KMS-11 (cell line): Measurements from ENCODE around the gene ASPM.
"Not testable (repeated sequence)": the region's sequence is repeated elsewhere in the genome, so short reads cannot be mapped to it uniquely, and the experiment has no call there.

Source experiments
- H2AFZ ChIP-seq: fragments of 200-600 bp; sonication (generic); 2 replicates; pipeline ENCODE4 v1.6.1; 2016; ENCODE audit warnings: antibody characterized with exemption, mixed run types, low read depth
- H3K27ac ChIP-seq: fragments of 200-600 bp; sonication (generic); 2 replicates; pipeline ENCODE4 v1.6.1; 2016; ENCODE audit warnings: mild to moderate bottlenecking, mixed run types
- H3K27me3 ChIP-seq: fragments of 200-600 bp; sonication (generic); 2 replicates; pipeline ENCODE4 v1.6.1; 2017; ENCODE audit warnings: mild to moderate bottlenecking, low read depth, mixed run types, moderate library complexity; ENCODE audit not compliant: insufficient read depth
- H3K36me3 ChIP-seq: fragments of 200-600 bp; sonication (generic); 2 replicates; pipeline ENCODE4 v1.6.1; 2017; ENCODE audit warnings: mild to moderate bottlenecking, mixed run types; ENCODE audit not compliant: insufficient read depth
- H3K4me1 ChIP-seq: fragments of 200-600 bp; sonication (generic); 2 replicates; pipeline ENCODE4 v1.6.1; 2016; ENCODE audit warnings: mild to moderate bottlenecking, low read depth, mixed run types; ENCODE audit not compliant: poor library complexity, severe bottlenecking
- H3K4me2 ChIP-seq: fragments of 200-600 bp; sonication (generic); 2 replicates; pipeline ENCODE4 v1.7.0; 2016; ENCODE audit warnings: mild to moderate bottlenecking, mixed run types
- H3K4me3 ChIP-seq: fragments of 200-600 bp; sonication (generic); IDR thresholded peaks from 2 replicates; pipeline ENCODE4 v1.6.1; 2017; ENCODE audit warnings: low read depth, low read length, mixed read lengths; ENCODE audit not compliant: insufficient read depth
- H3K79me2 ChIP-seq: fragments of 200-600 bp; sonication (generic); 2 replicates; pipeline ENCODE4 v1.6.1; 2016; ENCODE audit warnings: low read depth, mixed run types; ENCODE audit not compliant: insufficient read depth
- H3K9ac ChIP-seq: fragments of 200-600 bp; sonication (generic); 2 replicates; pipeline ENCODE4 v1.6.1; 2016; ENCODE audit warnings: mild to moderate bottlenecking, mixed run types
- H4K20me1 ChIP-seq: fragments of 200-600 bp; sonication (generic); 2 replicates; pipeline ENCODE4 v1.6.1; 2016; ENCODE audit warnings: mild to moderate bottlenecking, mixed run types; ENCODE audit not compliant: insufficient read depth
- TF ChIP-seq, protein P1 (sequence below): fragments of 200-600 bp; sonication (generic); conservative IDR thresholded peaks from 2 replicates; pipeline ENCODE4 v1.6.1; 2017; ENCODE audit warnings: low read depth, mild to moderate bottlenecking, antibody characterized with exemption, low read length, moderate library complexity, mixed read lengths

The ASPM gene

DNA sequence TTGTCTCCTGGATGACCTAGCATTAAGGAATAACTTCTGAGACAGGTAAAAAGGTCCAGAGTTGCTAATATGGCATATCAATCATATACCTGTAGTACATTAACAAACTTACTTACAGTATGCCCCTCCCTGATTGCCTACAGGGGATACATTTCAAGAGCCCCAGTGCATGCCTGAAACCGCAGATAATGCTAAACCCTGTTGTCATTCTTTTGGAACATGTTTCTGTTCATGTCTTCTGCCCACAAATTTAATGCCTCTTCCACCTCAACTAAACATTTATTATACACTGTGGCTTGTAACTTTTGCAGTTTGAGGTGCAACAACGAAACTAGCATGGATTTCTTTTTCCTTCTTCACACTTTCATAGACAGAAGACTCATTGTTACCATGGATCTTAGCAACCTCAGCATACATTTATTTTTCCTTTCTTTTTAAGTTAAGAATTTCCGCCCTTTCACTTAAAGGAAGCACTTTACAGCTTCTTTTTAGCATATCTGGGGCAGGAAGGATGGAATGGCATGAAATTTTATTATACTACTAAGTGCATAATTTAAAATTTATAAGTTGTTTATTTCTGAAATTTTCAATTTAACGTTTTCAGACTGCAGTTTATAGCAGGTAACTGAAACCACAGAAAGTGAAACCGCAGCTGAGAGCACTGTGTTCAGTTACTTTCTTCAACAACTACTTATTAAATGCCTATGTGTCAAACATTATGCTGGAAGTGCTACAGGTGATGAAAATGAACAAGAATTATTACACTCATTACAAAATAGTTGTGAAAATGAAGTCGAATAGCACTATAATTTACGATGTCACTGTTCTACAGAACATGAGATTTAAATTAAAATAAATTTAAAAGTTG lies 104.7 kb downstream of the ASPM start:
- H3K79me2 ChIP-seq, result no peaks in the 10 kb centered on the region
- no peak overlapping the region for H2AFZ ChIP-seq
- no peak overlapping the region for H3K4me3 ChIP-seq
- peak overlapping the region; percentile 30 for H3K4me2 ChIP-seq
- H3K4me1 ChIP-seq, result peaks cover 17% of the 10 kb centered on the region
- no peak overlapping the region for H3K27ac ChIP-seq
- H3K9ac ChIP-seq, result no peak overlapping the region
- H4K20me1 ChIP-seq, result no peaks in the 10 kb centered on the region
- TF ChIP-seq, protein P1, sequence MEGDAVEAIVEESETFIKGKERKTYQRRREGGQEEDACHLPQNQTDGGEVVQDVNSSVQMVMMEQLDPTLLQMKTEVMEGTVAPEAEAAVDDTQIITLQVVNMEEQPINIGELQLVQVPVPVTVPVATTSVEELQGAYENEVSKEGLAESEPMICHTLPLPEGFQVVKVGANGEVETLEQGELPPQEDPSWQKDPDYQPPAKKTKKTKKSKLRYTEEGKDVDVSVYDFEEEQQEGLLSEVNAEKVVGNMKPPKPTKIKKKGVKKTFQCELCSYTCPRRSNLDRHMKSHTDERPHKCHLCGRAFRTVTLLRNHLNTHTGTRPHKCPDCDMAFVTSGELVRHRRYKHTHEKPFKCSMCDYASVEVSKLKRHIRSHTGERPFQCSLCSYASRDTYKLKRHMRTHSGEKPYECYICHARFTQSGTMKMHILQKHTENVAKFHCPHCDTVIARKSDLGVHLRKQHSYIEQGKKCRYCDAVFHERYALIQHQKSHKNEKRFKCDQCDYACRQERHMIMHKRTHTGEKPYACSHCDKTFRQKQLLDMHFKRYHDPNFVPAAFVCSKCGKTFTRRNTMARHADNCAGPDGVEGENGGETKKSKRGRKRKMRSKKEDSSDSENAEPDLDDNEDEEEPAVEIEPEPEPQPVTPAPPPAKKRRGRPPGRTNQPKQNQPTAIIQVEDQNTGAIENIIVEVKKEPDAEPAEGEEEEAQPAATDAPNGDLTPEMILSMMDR, result no peak
- no peaks in the 10 kb centered on the region for H3K36me3 ChIP-seq
- H3K27me3 ChIP-seq, result no peaks in the 10 kb centered on the region

DNA sequence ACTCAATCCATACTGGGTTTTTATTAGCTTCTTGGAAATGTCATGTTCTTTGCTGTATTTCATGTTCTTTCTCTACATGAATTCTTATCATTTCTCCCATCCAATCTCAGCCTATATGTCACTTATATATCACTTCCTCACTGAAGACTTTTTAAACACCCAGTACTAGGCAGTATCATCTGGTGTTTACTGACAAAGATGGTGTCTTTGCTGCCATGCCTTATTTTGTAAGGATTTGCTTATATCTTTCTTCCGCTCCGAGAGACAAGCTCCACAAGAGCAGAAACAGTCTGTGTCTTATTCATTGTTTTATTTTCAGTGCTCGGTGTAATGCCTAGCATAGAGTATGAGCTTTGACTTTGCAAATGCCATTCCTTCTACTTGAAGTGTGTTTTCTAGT lies 109.6 kb downstream of the ASPM start:
- TF ChIP-seq, protein P1, result no peak
- H3K27me3 ChIP-seq, result no peaks in the 10 kb centered on the region
- H3K79me2 ChIP-seq, result no peaks in the 10 kb centered on the region
- H3K4me2 ChIP-seq, result no peak overlapping the region
- no peaks in the 10 kb centered on the region for H3K36me3 ChIP-seq
- no peak overlapping the region for H3K4me3 ChIP-seq
- H4K20me1 ChIP-seq, result no peaks in the 10 kb centered on the region
- no peak overlapping the region for H3K9ac ChIP-seq
- no peak overlapping the region for H2AFZ ChIP-seq
- no peak overlapping the region for H3K27ac ChIP-seq
- H3K4me1 ChIP-seq, result peaks cover 12% of the 10 kb centered on the region

DNA sequence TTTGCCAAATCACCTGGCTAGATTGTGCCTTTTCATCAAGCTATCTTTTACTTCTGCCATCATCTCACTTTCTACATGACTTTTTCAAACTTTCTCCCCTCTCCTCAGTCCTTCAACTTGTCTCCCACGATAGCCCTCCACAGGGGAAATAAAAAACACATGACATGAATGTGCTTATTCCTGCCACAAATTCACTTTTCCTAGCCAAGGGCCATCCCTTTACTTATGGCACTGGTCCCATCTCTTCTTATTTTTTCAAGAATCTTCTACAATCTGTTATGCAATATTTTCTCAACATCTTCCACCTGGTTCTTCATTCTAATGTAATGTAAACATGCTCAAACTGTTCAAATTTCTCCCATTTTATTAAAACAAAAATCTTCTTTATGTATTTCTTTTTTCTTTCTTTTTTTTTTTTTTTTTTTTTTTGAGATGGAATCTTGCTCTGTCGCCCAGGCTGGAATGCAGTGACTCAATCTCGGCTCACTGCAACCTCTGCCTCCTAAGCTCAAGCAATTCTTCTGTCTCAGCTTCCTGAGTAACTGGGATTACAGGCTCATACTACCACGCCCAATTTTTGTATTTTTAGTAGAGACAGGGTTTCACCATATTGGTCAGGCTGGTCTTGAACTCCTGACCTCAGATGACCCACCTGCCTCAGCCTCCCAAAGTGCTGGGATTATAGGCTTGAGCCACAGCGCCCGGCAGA lies 111.7 kb downstream of the ASPM start:
- not testable (repeated sequence) for H3K79me2 ChIP-seq, H3K4me2 ChIP-seq, H3K36me3 ChIP-seq, H2AFZ ChIP-seq, H4K20me1 ChIP-seq, H3K27me3 ChIP-seq, H3K4me3 ChIP-seq, H3K27ac ChIP-seq, H3K4me1 ChIP-seq, H3K9ac ChIP-seq
